ENCODE data around the gene PF4V1.
A peak's percentile ranks its signal among the peaks of the same experiment; 100 is the strongest.

Gene PF4V1, protein sequence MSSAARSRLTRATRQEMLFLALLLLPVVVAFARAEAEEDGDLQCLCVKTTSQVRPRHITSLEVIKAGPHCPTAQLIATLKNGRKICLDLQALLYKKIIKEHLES

DNA sequence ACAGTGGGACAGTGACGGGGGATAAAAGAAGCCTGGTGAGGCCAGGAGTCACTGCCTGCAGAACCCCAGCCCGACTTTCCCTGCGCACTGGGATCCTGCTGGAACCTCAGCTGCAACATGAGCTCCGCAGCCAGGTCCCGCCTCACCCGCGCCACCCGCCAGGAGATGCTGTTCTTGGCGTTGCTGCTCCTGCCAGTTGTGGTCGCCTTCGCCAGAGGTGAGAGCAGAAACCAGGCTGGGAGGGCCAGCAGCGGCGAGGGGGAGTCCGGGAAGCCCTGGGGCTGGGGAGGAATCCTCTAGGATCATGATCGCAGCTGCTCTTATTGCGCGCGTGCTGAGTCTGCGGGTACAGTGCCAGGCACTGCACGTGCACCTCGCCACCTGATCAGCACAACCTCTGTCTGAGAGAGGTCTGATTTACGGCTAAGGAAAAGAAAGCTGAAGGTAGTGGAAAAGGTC is at the start of gene PF4V1:
TSS of gene PF4V1 (plus strand) at position 51 of the 459 bp plus-strand sequence. CDS start at position 118, 67 bp downstream.
- no peak for DNase-seq

DNA sequence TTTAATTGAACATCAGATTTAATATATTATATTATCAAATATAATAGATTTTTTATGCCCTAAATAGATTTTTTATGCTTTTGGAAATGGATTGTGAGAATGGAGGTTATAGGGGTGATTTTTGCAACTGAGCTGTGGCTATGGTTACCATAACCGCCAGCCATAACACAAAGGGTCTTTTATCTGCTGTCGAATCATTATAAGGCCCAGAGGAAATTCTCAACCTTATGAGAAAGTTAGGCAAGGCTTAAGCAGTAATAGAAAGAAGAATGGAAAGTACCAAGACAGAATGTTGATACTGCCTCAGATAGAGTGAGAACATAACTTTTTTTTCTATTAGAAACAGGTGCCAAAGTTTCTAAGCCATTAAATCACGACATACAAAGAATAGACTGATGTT is 42.9 kb upstream of the PF4V1 start:
- DNase-seq: no peak

DNA sequence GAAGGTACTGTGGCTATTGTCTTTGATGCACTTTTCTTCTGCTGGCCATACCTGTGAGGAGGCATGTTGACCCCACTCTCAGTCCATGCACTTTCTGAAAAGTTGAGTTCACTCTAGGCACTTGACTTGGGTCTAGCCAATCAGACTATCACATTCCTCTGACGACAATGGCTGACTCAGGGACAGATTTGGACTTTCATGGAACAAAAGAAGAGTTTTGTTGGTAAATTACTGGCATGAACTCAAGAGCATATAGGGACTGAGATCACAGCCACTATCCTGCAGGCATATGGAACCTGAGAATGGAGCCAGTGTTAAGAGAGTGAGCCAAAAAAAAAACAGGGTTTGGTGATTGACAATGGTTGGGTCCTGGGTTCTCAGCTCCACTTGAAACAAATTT is 41.3 kb upstream of the PF4V1 start:
- no peak for DNase-seq

DNA sequence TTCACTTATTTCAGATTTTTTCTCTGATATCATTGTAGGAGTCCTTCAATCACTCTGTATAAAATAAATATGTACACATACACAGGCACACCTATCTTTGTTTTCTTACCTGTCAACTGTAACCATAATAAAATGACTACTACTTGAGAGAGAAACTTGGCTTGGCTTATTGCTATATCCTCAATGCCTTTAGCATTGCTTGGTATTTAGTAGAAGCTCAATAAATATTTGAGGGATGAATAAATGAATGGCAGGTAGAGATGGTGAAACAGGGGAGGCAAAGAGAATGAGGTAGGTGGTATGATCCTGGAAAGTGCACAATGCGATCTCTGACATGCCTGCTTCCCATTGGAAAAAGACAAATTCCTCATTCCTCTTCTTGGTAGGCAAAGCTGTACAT is 38.4 kb upstream of the PF4V1 start:
- DNase-seq: no peak

DNA sequence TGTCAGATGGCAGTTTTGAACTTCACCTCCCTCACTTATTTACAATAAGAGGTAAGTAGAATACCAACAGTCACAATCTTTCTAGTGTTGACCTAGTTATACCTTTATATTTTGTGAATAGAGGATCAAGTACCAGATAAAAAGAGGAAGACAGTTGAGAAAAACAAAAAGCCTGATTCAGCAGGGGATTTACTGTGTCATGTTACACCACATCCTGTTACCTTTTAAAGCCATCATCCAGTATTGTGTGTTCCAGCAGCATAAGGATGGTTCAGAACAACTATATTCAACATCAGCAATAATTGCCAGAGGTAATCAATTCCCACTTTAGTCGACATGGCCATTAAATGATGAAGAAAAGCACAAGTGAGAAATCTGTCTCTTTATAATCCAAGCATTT is 38.0 kb upstream of the PF4V1 start:
- DNase-seq: no peak

DNA sequence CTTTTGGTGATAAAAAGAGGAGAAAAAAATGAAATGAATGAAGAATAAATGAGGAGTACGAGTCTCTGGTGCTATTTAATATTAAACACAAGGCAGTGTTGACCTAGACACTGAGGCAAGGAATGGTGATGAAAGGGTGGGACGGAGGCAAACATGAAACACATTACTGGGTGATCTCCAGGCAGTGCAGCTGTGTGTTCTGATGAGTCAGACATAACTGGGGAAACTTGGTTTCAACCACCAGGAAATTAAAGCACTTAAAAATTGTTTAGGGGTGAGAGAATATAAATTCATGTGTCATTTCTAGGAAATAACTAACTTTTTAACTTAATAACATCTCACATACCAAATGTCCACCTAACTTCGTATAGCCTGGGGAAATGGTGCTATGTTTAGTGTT is 36.3 kb upstream of the PF4V1 start:
- peak; percentile 91 for DNase-seq

DNA sequence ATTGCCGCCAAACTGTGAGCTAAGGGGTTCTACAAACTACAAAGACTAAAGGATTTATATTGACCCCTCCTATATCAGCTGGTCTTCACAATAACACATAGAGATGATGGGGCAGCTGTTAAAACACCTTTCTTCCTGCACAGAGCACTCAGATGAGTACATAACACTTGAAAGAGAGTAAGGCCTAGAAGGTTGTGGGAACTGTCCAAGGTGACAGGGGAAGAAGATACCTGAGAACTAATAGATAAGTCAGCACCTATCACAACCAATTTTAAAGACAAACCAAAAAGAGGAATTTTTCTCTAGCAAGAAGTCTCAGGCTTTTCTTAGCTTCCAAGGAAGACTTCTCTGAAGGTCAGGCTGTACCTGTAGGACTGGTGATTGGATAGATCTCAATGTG is 35.8 kb upstream of the PF4V1 start:
- DNase-seq: no peak

DNA sequence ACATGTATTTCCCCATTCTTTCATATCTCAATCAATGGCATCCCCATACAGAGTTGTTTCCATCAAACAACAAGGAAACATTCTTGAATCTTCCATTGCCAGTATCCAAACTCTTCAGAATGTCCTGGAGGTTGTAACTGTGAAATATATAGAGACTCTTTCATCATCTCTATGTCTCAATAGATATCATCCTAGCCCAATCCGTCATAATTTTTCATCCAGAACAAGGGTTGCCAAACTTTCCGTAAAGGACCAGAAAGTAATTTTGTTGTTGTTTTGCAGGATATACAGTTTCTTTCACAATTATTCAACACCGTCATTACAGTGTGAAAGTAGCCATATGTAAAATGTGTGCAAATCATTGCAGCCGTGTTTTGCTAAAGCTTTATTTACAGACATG is 31.8 kb upstream of the PF4V1 start:
- DNase-seq: no peak

DNA sequence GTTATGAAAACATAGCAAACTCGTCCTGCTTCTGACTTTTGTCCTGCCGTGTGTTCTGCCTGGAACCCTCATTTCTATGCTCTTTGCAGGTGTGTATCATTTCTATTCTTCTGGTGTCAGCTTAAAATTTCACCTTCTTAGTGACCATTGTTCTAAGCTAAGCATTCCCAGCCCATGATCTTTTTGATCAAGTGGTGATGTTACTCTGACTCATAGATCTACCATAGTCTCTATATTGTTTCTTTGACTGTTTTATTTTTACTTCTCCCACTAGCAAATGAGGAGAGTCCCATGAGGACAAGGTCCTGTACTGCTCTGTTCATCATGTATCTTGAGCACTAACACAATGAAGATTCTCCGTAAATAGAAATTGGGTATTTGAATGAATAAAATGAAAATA is 30.7 kb upstream of the PF4V1 start:
- DNase-seq: no peak

DNA sequence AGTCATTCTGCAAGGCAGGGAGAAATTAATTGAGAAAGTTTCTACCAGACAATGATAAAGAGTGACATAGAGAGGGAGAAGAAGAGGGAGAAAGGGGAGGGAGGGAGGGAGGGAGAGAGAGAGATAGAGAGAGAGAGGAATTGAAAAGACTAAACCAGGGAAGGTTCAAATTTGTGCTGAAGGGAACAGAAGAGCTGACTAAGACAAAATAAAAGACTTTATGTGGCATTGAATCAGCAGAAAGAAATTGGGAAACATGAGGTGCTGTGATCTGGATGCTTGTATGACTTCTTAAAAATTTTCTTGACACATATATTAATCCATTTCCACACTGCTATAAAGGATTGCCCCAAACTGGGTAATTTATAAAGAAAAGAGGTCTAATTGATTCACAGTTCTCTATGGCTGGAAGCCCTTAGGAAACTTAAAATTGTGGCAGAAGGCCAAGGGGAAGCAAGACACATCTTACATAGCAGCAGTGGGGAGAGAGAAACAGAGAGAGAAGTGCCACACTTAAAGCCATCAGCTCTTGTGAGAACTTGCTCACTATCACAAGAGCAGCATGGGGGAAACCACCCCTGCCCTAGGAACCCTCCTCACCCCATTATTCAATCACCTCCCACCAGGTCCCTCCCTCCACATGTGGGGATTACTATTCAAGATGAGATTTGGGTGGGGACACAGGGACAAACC is 30.1 kb upstream of the PF4V1 start:
- DNase-seq: no peak

DNA sequence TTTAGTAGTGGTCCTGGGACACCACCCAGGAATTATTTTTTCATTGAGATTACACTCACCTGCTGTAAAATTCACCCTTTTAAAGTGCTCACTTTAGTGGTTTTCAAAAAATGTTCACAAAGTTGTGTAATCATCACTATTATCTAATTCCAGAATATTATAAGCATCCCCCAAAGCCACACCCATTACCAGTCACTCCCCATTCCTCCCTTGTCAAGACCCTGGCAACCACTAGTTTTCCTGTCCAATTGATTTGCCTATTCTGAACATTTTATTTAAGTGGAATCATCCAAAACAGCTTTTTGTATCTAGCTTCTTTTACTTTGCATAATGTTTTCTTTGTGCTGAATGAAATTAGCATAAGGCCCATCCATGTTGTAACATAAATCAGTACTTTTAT is 29.3 kb upstream of the PF4V1 start:
- DNase-seq: no peak

DNA sequence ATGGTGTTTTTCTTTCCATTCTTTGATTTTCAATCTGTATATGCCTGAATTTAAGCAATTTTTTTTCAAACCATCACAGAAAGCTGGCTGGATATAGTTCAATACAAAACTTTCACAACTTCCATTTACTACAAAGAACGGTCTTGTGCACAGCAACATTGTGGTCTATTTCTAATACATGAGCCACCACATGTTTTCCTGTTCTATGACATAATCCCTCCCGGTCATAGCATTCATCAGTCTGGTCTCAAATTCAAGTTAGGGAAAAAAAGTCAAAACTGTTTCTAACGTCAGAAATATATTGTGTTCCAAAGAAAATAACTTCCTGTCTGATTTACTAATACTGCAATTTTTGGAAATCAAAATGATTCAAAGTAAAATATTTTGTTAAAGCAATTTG is 24.1 kb upstream of the PF4V1 start:
- DNase-seq: peak; percentile 44

DNA sequence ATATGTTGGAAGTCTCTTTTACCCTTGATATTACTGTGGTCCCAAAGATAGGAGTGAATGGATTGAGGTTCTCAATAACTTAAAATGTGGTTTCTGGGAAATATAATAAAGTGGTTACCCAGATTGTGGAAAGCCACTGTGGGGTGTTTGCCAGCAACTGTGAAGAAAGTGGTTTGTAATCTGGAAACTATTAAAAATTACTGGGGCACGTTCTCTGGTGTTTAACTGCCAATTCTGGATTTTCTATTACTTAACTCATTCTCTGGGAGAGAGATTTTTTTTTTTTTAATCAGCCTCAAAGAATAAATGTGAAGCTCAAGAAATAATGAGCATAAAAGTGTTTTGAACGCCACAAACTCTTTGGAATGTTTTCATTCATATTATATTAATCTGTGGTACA is 21.5 kb upstream of the PF4V1 start:
- DNase-seq: peak; percentile 78

DNA sequence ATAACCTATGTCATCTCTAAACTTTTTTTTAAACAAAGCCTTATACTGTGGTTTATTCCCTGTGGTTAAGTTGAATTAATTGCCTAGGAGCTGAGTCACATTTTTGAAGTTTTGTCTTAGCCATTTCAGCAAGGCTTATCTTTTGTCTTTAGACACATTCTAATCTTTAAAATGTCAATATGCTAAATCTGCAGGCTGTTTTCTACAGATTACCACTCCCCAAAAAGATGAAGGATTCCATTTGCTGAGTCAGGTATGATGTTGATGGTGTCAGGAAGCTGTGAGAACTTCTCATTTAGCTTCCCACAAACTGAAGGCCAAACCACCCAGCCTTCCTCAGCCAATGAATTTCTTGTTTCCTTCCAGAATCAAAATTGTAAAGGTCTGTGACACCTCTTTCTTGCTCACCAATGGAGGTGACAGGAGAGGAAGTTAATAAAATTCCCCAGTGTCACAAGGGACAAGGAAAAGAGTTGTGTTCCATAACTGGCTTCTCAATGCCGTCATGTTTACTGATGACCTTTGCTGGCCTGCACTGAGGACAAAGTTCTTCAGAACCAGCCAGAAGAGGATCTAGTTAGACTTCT is 20.4 kb upstream of the PF4V1 start:
- DNase-seq: peak; percentile 84

DNA sequence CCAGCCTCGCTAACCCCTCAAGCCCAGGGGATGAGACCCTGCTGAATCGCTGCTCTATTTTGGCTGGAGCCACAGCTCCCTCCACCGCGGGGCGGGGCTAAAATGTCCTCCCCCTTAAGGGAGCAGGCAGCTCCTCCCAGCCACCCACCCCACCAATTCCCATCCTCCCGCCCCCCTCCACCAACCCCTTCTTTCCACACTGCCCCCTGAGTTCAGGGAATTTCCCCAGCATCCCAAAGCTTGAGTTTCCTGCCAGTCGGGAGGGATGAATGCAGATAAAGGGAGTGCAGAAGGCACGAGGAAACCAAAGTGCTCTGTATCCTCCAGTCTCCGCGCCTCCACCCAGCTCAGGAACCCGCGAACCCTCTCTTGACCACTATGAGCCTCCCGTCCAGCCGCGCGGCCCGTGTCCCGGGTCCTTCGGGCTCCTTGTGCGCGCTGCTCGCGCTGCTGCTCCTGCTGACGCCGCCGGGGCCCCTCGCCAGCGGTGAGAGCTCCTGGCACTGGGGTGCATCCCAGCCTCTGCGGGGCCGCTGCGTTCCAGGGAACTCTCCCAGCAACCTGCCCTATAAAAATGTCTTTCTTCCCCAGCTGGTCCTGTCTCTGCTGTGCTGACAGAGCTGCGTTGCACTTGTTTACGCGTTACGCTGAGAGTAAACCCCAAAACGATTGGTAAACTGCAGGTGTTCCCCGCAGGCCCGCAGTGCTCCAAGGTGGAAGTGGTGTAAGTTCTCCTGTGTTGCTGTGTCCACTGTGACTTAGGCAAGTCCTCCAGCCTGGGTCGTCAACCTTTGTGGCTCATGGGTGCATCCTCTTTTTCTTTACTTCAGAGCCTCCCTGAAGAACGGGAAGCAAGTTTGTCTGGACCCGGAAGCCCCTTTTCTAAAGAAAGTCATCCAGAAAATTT is 16.5 kb upstream of the PF4V1 start, which contains the start of gene CXCL6:
TSS of gene CXCL6 (plus strand) at position 306 of the 907 bp plus-strand sequence. CDS start at position 379, 73 bp downstream.
- peak; percentile 39 for DNase-seq

DNA sequence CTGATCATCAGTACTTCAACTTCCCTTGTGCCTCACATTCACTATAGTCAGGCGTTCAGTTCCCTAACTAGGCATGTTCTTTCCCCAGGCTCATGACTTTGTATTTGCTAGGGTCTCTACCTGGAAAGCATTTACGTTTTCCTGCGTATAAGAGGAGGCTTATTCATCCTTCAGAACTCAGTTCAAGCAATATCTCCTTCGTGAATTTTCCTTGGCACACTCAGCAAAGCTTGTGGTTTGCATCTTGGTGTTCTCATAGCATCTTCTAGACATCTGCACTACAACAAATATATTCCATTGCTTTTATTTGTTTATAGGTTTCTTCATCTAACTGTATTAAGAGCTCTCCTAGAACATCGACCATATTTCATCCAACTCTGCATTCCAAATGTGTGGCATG is 14.0 kb upstream of the PF4V1 start:
- no peak for DNase-seq

DNA sequence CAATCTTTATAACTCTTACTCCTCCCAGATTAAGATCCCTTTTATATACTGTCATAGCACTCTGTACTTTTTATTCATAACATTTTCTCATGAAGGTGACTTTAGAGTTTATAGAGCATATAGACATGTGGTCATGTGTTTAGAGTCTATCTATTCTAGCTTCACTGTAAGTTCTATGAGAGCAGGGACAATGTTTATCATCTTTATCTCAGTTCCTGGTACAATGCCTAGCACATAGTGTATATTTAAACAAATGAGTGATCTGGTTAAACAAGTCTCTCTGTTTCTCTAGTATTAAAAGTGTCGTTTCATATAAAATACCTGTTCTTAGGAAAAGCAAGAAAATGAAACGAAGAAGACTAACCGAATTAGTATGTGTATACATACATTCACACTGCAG is 13.4 kb upstream of the PF4V1 start:
- DNase-seq: no peak

DNA sequence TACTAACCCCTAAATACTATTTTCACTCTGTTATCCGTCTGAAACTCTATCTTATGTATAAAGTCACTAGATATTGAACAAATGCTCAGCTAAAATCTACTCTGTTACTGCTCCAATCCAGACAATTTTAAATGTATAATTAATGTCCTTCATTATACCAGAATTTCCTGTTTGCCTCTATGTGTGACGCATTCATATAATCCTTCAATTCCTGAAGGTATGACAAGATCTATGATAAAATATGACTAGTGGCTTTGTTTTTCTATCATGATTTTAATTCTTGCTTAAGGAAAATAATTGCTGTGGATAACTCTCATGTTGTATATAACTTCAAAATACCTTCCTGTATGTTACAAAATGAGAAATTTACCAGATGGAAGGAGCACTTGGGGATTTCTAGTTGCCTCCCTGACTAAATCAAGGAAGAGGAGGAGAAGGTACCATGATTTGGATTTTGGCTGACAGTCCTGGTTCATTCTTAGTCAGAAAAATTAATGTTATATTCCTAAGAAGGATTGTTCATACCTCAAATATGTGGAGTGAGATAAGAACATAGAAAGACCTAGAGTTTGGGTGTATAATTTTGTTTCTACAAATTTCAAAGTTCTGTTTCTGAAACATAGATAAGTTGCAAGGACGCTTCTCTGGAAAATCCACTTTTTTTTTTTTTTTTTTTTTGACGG is 11.7 kb upstream of the PF4V1 start:
- peak; percentile 33 for DNase-seq

DNA sequence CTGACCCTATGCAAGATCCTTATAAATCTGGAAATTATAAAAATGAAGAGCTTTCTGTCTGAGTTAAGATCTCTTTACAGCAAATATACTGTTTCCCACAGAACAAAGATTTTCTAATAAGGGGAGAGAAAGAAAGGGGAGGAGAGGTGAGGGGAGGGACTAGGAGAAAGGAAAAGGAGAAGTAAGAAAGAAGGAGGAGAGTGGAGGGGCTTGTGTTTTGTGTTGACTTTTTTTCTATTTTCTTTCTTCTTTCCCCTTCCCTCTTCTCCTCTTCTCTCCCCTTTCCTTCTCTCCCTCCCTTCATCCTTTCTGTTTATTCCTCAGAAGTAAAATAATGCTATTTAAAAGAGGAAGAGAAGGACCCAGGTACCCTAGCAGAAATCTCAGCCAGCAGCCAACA is 10.4 kb upstream of the PF4V1 start:
- no peak for DNase-seq

DNA sequence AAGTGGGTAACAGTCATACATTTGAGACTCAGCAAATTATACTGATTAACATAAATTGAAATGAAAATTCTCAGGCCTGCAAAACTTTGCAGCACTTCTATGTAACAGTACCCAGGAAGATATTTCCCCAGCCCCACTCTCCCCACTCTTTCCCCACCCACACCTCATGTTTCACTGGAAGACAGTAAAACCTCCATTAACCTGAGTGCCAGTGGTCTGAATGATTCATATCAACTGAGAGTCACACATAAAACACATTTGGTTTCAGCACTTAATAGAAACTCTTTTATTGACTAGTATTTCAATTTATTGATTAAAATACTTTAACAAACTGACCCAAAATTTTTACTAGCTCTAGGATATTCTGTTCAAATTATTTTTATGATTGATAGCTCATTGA is 9.7 kb upstream of the PF4V1 start:
- DNase-seq: no peak

DNA sequence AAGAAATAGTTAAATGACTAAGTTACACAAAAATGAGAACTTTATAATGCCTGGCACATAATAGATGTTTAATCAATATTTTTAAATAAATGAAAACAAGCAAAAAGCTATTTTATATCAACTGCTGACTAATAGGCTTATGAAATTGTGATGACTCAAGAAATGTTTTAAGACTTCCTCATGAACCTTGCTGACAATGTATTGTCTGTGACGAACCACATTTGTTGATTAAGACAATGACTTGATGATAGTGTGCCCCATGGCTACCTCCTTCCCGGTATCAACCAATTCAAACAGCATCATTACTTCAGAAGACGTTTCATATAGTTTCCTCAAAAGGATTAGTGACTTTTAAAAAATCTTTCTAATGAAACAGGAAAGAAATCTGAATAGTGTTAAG is 8.8 kb upstream of the PF4V1 start:
- peak; percentile 71 for DNase-seq

DNA sequence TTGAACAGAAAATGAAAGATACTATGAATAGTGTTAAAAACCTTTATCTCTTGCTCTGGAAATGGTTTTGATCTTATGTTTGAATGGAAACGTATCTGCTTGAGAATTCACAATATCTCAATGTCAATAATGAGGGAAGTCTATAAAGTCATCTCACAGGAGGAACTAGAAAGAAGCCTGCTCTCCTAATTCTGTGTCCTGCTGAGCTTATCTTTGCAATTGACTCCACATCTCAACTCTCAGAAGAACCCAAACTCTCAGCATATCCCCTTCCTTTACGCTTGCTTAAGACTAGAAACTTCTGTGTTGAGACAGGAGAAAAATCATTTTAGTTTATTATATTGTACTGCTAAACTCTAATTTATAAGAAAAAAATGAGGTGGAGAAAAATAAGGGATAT is 8.3 kb upstream of the PF4V1 start:
- DNase-seq: no peak
